GM06990 (cell line): ENCODE results near the gene HAUS7.

Source experiments
- DNase-seq: peaks from one replicate; pipeline ENCODE4 v3.0.0-alpha.2; 2011; ENCODE audit not compliant: insufficient read length; ENCODE audit errors: extremely low read depth
- H3K27me3 ChIP-seq: replicated peaks from 2 replicates; pipeline ENCODE4 v1.6.0; 2011; ENCODE audit warnings: low read length; ENCODE audit not compliant: control insufficient read depth, insufficient read depth
- H3K36me3 ChIP-seq: 2 replicates; pipeline ENCODE4 v1.5.1; 2011; ENCODE audit warnings: low read length; ENCODE audit not compliant: control insufficient read depth, insufficient read depth
- H3K4me3 ChIP-seq: replicated peaks from 2 replicates; pipeline ENCODE4 v1.5.1; 2011; ENCODE audit warnings: low read depth, mild to moderate bottlenecking, control low read depth, low read length
- CTCF ChIP-seq: IDR thresholded peaks from 2 replicates; pipeline ENCODE4 v1.5.1; 2011; ENCODE audit warnings: low read length, control low read depth, mild to moderate bottlenecking, inconsistent platforms; ENCODE audit not compliant: insufficient read depth, poor library complexity, severe bottlenecking

HAUS7 gene

DNA sequence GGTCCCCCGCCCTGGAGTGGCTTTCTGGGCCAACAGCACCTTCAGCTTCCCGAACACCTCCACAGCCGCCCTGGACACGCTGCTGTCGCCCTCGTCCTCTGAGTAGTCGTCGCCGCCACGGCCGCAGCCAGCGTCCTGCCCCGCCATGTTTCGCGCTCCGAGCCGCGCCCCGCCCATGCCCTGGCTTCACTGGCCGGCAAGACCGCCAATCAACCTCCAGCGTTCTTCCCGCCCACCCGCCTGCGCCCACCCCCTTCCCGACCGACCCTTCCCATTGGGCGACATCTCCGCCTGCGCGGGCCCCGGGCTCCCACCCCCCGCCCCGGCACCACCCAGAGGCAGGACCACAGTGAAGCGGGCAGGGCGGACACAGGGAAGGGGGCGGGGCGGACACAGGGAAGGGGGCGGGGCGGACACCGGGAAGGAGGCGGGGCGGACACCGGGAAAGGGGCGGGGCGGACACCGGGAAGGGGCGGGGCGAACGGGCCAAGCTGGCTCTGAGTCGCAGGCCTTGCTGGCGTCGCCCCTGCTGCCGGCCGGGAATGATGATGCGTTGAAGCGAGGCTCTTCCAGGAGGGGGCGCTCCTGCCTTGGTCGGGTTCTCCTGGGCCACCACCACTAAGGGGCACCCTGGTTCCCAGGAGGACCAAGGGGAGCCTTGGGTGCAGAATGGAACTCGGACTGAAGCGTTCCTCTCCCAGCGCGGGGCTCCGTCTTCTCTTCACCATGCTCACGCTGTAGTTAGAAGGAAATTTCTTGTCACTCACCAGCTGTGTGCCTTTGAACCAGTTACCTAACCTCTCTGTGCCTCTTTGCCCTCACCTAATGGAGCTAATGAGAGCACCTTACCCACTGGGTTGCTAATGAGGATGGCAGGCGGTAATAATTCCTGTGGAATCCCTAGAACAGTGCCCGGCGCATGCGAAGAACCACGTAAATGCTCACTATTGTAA, at the start of gene HAUS7:
Gene HAUS7, minus strand, starts transcription at position 166 of the 953 bp plus-strand sequence. Its CDS starts 19 bp downstream, at position 147.
- H3K4me3 ChIP-seq = peak within 1 kb of the TSS; percentile 74
- peak; percentile 70 for TF ChIP-seq CTCF
- H3K36me3 ChIP-seq = no peaks in the 10 kb centered on the region; the same call in none of the 2 replicates
- peak; percentile 94 for DNase-seq
- H3K27me3 ChIP-seq = no peaks in the 10 kb centered on the region

- Histone ChIP-seq H3K36me3 (no peaks in the 10 kb centered on the region), H3K27me3 (no peaks in the 10 kb centered on the region; the same call in 1 of the 2 replicates), H3K4me3 (no peak overlapping the region)
- no peak for TF ChIP-seq CTCF
- DNase-seq = no peak
These were observed 49.4 kb upstream of the HAUS7 start for GRCh38 chrX:153519569-153520286.

- no peak overlapping the region for H3K4me3 ChIP-seq
- H3K36me3 ChIP-seq = no peaks in the 10 kb centered on the region
- no peak for DNase-seq
- H3K27me3 ChIP-seq = no peaks in the 10 kb centered on the region; the same call in 1 of the 2 replicates
- no peak for TF ChIP-seq CTCF
These were observed 47.8 kb upstream of the HAUS7 start for GRCh38 chrX:153517946-153518834.

DNA sequence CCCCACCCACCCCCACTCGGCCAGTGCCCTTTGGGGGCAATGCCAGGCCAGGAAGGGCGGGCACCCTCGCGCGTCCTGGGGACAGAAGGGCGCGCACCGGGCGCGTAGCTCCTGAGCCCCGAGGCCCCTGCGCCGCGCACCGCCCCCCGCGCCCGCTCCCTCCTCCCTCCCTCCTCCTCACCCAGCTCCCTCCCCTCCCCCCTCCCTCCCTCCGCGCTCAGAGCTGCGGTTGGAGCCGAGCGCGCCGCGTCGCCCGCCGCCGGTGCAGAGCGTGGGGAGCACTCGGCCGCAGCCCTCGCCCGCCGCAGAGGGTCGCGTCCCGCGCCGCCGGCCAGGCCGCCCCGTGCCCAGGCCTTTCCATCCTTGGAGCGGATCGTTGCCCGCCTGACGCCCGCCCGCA, 47.0 kb upstream of the HAUS7 start, which contains the start of gene ATP2B3:
Gene ATP2B3, plus strand, starts transcription at position 220 of the 400 bp plus-strand sequence. CDS start 18,606 bp downstream, outside the sequence.
- no peak for TF ChIP-seq CTCF
- no peak for DNase-seq
- Histone ChIP-seq H3K27me3 (no peaks in the 10 kb centered on the region; the same call in 1 of the 2 replicates), H3K4me3 (no peak within 1 kb of the TSS), H3K36me3 (no peaks in the 10 kb centered on the region)

DNA sequence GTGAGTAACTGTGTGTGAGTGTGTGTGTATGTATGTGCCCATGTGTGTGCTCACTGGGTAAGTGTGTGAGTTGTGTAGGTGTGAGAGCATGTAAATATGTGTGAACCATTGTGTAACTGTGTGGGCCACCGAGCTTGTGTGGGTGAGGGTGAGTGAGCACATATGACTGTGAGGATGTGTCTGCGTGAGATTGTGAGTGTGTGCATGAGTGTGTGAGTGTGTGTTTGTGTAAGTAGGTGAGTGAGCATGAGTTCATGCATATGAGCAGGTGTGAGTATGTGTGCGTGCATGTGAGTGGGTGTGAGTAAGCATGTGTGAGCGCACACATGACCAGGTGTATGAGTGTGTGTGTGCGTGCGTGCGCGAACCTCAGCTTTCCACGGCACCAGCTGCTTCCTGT, 45.7 kb upstream of the HAUS7 start:
- Histone ChIP-seq H3K36me3 (no peaks in the 10 kb centered on the region), H3K4me3 (no peak overlapping the region), H3K27me3 (no peaks in the 10 kb centered on the region; the same call in 1 of the 2 replicates)
- TF ChIP-seq CTCF = no peak
- DNase-seq = no peak
